HG02973 (cell line): ENCODE results near the gene GAPDHS.

Experiments used
- ATAC-seq: cut with Tn5 transposase; IDR thresholded peaks from one replicate; pipeline ENCODE4 v1.9.1; 2021; ENCODE audit warnings: moderate library complexity; ENCODE audit not compliant: unreplicated experiment

GAPDHS gene

GRCh38 chr19:35578707-35579106 lies 45.5 kb downstream of the GAPDHS start:
- ATAC-seq: no peak

- no peak for ATAC-seq
These were observed 49.5 kb downstream of the GAPDHS start for GRCh38 chr19:35582760-35583159.

- no peak for ATAC-seq
These were observed 52.6 kb downstream of the GAPDHS start, which contains the start of gene PMIS2 for GRCh38 chr19:35585848-35586247. TSS of gene PMIS2 (plus strand) at chr19:35586173. CDS start at chr19:35586260, 87 bp downstream.

- no peak for ATAC-seq
These were observed 54.1 kb downstream of the GAPDHS start for GRCh38 chr19:35587321-35587720.

GRCh38 chr19:35590875-35591274 lies 57.6 kb downstream of the GAPDHS start:
- no peak for ATAC-seq

- ATAC-seq: no peak
These were observed 59.0 kb downstream of the GAPDHS start for GRCh38 chr19:35592226-35592625.
